Right atrium auricular region (tissue), 2 donors: ENCODE results near the gene ART1. TPM values are rescaled to one million over a fixed set of nuclear protein-coding genes. Genes with fewer than 3 reads are reported as not detected.
"Not testable (repeated sequence)": the region's sequence is repeated elsewhere in the genome, so short reads cannot be mapped to it uniquely, and the experiment has no call there.

ENCODE experiments used
- DNase-seq: peaks from one replicate; pipeline ENCODE4 v3.0.0-alpha.2; 2019; ENCODE audit warnings: low spot score
- H3K27ac ChIP-seq, 2 donors: fragments of 200-600 bp; sonication (generic); 1 replicate in 1 of 2; 2 replicates in 1 of 2; pipeline ENCODE4 v1.5.1; 2016 to 2019
- H3K27me3 ChIP-seq, 2 donors: fragments of 200-600 bp; sonication (generic); one replicate each; pipeline versions ENCODE4 v1.5.1 to v1.6.0; 2017 to 2019
- H3K36me3 ChIP-seq: fragments of 200-600 bp; sonication (generic); one replicate; pipeline ENCODE4 v1.5.1; 2016
- H3K4me1 ChIP-seq, 2 donors: fragments of 200-600 bp; sonication (generic); one replicate each; pipeline versions ENCODE4 v1.5.1 to v1.6.0; 2017 to 2019
- H3K4me3 ChIP-seq, 2 donors: fragments of 200-600 bp; sonication (generic); 1 replicate in 1 of 2; 2 replicates in 1 of 2; pipeline ENCODE4 v1.5.1; 2017 to 2019; ENCODE audit warnings: mild to moderate bottlenecking in 1 of 2, moderate library complexity in 1 of 2
- H3K9me3 ChIP-seq, 2 donors: fragments of 200-600 bp; sonication (generic); one replicate each; pipeline ENCODE4 v1.5.1; 2019
- total RNA-seq, 2 donors: library from RNA; depleted of rRNA; stranded (reverse); fragments of >200 nt; gene quantifications; one replicate each; pipeline ENCODE4 v1.1.0, GENCODE V29; 2016
- TF ChIP-seq, protein P1 (sequence below), 2 donors: fragments of 200-600 bp; sonication (generic); IDR thresholded peaks; one replicate each; pipeline ENCODE4 v1.5.1; 2019; ENCODE audit warnings: antibody characterized with exemption in 2 of 2

The ART1 gene, protein sequence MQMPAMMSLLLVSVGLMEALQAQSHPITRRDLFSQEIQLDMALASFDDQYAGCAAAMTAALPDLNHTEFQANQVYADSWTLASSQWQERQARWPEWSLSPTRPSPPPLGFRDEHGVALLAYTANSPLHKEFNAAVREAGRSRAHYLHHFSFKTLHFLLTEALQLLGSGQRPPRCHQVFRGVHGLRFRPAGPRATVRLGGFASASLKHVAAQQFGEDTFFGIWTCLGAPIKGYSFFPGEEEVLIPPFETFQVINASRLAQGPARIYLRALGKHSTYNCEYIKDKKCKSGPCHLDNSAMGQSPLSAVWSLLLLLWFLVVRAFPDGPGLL
- not detected for total RNA-seq

DNA sequence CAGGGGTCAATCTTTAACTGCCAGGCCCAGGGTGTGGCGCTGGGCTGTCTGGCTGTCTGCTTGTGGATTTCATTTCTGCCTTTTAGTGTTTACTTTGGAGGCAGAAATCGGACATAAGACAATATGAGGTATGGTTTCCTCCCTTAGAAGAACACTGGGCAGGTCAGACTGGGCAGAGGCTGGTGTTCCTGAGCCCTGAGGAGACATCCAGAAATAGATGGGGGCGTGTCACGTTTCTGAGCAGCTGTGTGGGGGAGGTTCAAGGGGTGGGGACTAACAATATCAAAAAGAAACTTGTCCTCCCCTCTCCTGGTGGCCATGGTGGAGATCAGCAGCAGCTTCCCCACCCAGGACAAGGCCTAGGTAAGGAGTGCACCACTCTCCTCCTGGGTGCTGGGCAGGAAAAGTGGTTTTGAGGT is at the start of gene ART1:
TSS of gene ART1 (plus strand) at position 312 of the 419 bp plus-strand sequence. CDS start 14,086 bp downstream, outside the sequence.
- Histone ChIP-seq H3K36me3 (no peaks in the 10 kb centered on the region), H3K9me3 (no peaks in the 10 kb centered on the region), H3K4me1 (peaks cover 0 to 25% of the 10 kb centered on the region in 2 donors), H3K27ac (no peak within 1 kb of the TSS), H3K4me3 (no peak within 1 kb of the TSS), H3K27me3 (no peaks in the 10 kb centered on the region)
- TF ChIP-seq, protein P1, sequence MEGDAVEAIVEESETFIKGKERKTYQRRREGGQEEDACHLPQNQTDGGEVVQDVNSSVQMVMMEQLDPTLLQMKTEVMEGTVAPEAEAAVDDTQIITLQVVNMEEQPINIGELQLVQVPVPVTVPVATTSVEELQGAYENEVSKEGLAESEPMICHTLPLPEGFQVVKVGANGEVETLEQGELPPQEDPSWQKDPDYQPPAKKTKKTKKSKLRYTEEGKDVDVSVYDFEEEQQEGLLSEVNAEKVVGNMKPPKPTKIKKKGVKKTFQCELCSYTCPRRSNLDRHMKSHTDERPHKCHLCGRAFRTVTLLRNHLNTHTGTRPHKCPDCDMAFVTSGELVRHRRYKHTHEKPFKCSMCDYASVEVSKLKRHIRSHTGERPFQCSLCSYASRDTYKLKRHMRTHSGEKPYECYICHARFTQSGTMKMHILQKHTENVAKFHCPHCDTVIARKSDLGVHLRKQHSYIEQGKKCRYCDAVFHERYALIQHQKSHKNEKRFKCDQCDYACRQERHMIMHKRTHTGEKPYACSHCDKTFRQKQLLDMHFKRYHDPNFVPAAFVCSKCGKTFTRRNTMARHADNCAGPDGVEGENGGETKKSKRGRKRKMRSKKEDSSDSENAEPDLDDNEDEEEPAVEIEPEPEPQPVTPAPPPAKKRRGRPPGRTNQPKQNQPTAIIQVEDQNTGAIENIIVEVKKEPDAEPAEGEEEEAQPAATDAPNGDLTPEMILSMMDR (IDR thresholded peaks at IDR 0.05), result no peak
- DNase-seq, result no peak

DNA sequence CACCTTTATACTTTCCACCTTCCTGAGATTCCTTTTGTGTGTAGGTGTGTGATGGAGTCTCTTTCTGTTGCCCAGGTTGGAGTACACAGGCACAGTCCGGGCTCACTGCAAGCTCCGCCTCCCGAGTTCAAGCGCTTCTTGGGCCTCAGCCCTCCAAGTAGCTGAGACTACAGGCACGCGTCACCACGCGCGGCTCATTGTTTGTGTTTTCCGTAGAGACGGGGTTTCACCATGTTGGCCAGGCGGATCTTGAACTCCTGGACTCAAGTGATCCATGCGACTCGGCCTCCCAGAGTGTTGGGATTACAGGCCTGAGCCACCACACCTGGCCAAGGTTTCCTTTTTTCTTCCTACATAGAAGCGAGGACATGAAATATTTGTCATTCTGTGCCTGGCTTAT is 47.2 kb upstream of the ART1 start:
- not testable (repeated sequence) for H3K9me3 ChIP-seq, H3K27me3 ChIP-seq, H3K36me3 ChIP-seq, H3K27ac ChIP-seq, H3K4me3 ChIP-seq, DNase-seq, H3K4me1 ChIP-seq

DNA sequence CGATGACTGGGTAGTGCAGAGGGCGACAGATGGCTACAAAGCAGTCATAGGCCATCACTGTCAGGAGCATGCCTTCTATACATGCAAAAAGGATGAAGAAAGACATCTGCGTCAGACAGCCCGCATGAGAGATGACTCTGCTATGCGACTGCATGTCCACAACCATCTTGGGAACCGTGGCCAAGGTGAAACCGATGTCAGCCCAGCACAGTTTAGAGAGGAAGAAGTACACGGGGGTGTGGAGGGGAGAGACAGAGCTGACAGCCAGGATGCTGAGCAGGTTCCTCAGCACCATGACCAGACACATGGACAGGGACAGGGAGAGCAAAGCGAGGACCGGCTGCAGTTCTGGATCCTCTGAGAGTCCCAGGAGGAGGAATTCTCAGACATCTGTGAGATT is 44.7 kb upstream of the ART1 start:
- H3K4me1 ChIP-seq, H3K27ac ChIP-seq, H3K27me3 ChIP-seq, DNase-seq, H3K9me3 ChIP-seq, H3K36me3 ChIP-seq, H3K4me3 ChIP-seq: not testable (repeated sequence)

DNA sequence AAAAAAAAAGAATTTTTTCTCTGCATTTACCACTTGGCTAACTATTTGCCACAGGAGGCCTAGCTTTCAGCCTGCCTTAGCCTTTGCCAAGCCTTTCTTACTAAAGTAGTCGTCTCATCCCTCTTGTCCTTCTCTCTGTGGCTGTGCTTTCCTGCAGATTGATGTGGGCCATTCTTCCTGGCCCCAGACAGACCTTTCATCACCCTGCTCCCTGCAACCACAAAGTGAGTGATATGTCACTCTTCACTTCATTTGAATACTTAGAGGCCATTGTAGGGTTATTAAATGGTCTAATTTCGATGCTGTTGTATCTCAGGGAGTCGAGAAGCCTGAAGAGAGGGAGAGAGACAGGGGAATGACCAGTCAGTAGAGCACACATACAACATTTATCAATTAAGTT is 40.8 kb upstream of the ART1 start:
- Histone ChIP-seq H3K4me1 (peaks cover 0 to 4% of the 10 kb centered on the region in 2 donors), H3K36me3 (no peaks in the 10 kb centered on the region), H3K9me3 (no peaks in the 10 kb centered on the region), H3K27me3 (no peaks in the 10 kb centered on the region), H3K27ac (peak overlapping the region in 1 of 2 donors; percentile 42), H3K4me3 (no peak overlapping the region)
- TF ChIP-seq, protein P1 (IDR thresholded peaks at IDR 0.05), result no peak
- DNase-seq, result no peak

DNA sequence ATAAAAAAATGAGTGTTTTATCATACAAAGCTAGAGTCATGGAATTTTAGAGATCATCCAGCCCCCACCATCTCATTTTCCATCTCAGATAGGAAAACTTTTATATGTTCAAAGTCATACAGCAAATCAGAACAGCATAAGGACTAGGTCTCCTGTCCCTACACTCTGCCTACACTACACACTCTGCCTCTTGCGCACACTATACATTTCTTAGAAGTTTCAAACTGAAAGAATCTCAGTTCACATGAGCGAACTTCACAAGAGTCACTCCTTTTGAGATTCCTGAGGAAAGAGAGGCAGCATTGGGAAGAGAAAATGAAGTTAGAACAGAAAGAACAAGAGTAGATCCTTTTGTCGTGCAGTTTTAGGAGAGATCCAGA is 39.7 kb upstream of the ART1 start:
- DNase-seq, result no peak
- no peaks in the 10 kb centered on the region for H3K9me3 ChIP-seq
- H3K4me3 ChIP-seq, result no peak overlapping the region
- peak overlapping the region in 1 of 2 donors; percentile 42 for H3K27ac ChIP-seq
- H3K36me3 ChIP-seq, result no peaks in the 10 kb centered on the region
- TF ChIP-seq, protein P1 (IDR thresholded peaks at IDR 0.05), result no peak
- no peaks in the 10 kb centered on the region for H3K27me3 ChIP-seq
- peaks cover 0 to 4% of the 10 kb centered on the region in 2 donors for H3K4me1 ChIP-seq

DNA sequence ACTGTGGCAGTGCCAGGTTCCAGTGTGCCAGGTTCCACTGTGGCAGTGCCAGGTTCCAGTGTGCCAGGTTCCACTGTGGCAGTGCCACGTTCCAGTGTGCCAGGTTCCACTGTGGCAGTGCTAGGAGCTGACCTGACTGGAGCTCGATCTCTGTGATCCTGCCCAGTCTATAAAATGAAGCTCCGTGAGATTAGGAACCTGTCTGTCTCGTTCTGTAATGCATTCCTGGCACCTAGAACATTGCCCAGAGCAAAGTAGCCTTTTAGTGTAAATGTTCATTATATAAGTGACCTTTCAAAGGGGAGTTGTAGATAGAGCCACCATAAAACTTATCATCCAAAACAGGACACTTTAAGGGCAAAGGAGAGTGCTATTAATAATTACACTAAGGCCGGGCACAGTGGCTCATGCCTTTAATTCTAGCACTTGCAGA is 39.1 kb upstream of the ART1 start:
- TF ChIP-seq, protein P1 (IDR thresholded peaks at IDR 0.05), result no peak
- H3K36me3 ChIP-seq, result no peaks in the 10 kb centered on the region
- no peak overlapping the region for H3K4me3 ChIP-seq
- no peak for DNase-seq
- peaks cover 0 to 4% of the 10 kb centered on the region in 2 donors for H3K4me1 ChIP-seq
- no peaks in the 10 kb centered on the region for H3K9me3 ChIP-seq
- H3K27ac ChIP-seq, result peak overlapping the region in 1 of 2 donors; percentile 46
- no peaks in the 10 kb centered on the region for H3K27me3 ChIP-seq
